Fibroblast of lung (primary cell): ENCODE data around the gene RUNX1. TPM values are rescaled to one million over a fixed set of nuclear protein-coding genes. Genes with fewer than 3 reads are reported as not detected.

Experiments used
- DNase-seq, 2 donors: peaks; one replicate each; pipeline versions ENCODE4 v3.0.0 to v3.0.0-alpha.2; 2010; ENCODE audit warnings: low read depth in 2 of 2
- H2AFZ ChIP-seq: 2 replicates; pipeline ENCODE4 v1.5.1; 2012; ENCODE audit warnings: low read length, control low read depth, inconsistent platforms
- H3K27ac ChIP-seq: 2 replicates; pipeline ENCODE4 v1.5.1; 2011; ENCODE audit warnings: low read length, control low read depth; ENCODE audit not compliant: insufficient read depth
- H3K27me3 ChIP-seq: 2 replicates; pipeline ENCODE4 v1.5.1; 2011; ENCODE audit warnings: mild to moderate bottlenecking, low read length; ENCODE audit not compliant: control insufficient read depth, insufficient read depth
- H3K36me3 ChIP-seq: 2 replicates; pipeline ENCODE4 v1.5.1; 2011; ENCODE audit warnings: low read length; ENCODE audit not compliant: control insufficient read depth, insufficient read depth
- H3K4me1 ChIP-seq: 2 replicates; pipeline ENCODE4 v1.5.1; 2011; ENCODE audit warnings: low read length; ENCODE audit not compliant: control insufficient read depth, insufficient read depth; ENCODE audit errors: extremely low read depth
- H3K4me2 ChIP-seq: 2 replicates; pipeline ENCODE4 v1.5.1; 2011; ENCODE audit warnings: low read length, control low read depth; ENCODE audit not compliant: insufficient read depth; ENCODE audit errors: extremely low read depth
- H3K4me3 ChIP-seq, 4 experiments: fragments of 200-600 bp in 1 of 4; sonication (generic) in 1 of 4; replicated peaks in 1 of 4; 2 replicates each; pipeline ENCODE4 v1.5.1; 2011 to 2016; ENCODE audit warnings: low read length in 4 of 4, low read depth in 3 of 4, mild to moderate bottlenecking in 3 of 4, control low read depth in 2 of 4, inconsistent platforms in 1 of 4, mixed read lengths in 1 of 4; ENCODE audit not compliant: insufficient read depth in 1 of 4; ENCODE audit errors: control extremely low read depth in 1 of 4
- H3K79me2 ChIP-seq: 2 replicates; pipeline ENCODE4 v1.5.1; 2012; ENCODE audit warnings: mild to moderate bottlenecking, low read length, inconsistent platforms; ENCODE audit not compliant: control insufficient read depth, insufficient read depth
- H3K9ac ChIP-seq: 2 replicates; pipeline ENCODE4 v1.5.1; 2011; ENCODE audit warnings: mild to moderate bottlenecking, low read length, control low read depth; ENCODE audit not compliant: insufficient read depth
- H3K9me3 ChIP-seq: 2 replicates; pipeline ENCODE4 v1.5.1; 2012; ENCODE audit warnings: low read depth, low read length; ENCODE audit not compliant: control insufficient read depth, insufficient read depth
- H4K20me1 ChIP-seq: 2 replicates; pipeline ENCODE4 v1.5.1; 2011; ENCODE audit warnings: low read length; ENCODE audit not compliant: control insufficient read depth, insufficient read depth; ENCODE audit errors: extremely low read depth
- EZH2 ChIP-seq: IDR thresholded peaks from 2 replicates; pipeline ENCODE4 v1.5.1; 2012; ENCODE audit warnings: low read length, control low read depth, mild to moderate bottlenecking; ENCODE audit errors: missing control alignments
- polyA plus RNA-seq, 2 donors: library from polyadenylated mRNA; depleted of rRNA in 1 of 2; stranded (reverse) in 1 of 2; unstranded in 1 of 2; fragments of >200 nt; gene quantifications; 2 replicates each; pipeline ENCODE4 v1.2.1, GENCODE V29; 2011 to 2012; ENCODE audit warnings: missing spikeins in 1 of 2
- total RNA-seq: library from RNA; depleted of rRNA; stranded (reverse); fragments of >200 nt; gene quantifications from 2 replicates; pipeline ENCODE4 v1.2.1, GENCODE V29; 2014
- TF ChIP-seq, protein P1 (sequence below), 2 donors: IDR thresholded peaks in 1 of 2; conservative IDR thresholded peaks in 1 of 2; 1 replicate in 1 of 2; 2 replicates in 1 of 2; pipeline ENCODE4 v1.5.1; 2011 to 2012; ENCODE audit warnings: low read length in 2 of 2, control low read depth in 1 of 2, inconsistent platforms in 1 of 2, low read depth in 1 of 2, mild to moderate bottlenecking in 1 of 2

RUNX1 gene
- total and polyA plus RNA-seq, 2 donors (not counting 1 experiment from before 2014, with no cell fraction given): 23.1 to 41.6 TPM

DNA sequence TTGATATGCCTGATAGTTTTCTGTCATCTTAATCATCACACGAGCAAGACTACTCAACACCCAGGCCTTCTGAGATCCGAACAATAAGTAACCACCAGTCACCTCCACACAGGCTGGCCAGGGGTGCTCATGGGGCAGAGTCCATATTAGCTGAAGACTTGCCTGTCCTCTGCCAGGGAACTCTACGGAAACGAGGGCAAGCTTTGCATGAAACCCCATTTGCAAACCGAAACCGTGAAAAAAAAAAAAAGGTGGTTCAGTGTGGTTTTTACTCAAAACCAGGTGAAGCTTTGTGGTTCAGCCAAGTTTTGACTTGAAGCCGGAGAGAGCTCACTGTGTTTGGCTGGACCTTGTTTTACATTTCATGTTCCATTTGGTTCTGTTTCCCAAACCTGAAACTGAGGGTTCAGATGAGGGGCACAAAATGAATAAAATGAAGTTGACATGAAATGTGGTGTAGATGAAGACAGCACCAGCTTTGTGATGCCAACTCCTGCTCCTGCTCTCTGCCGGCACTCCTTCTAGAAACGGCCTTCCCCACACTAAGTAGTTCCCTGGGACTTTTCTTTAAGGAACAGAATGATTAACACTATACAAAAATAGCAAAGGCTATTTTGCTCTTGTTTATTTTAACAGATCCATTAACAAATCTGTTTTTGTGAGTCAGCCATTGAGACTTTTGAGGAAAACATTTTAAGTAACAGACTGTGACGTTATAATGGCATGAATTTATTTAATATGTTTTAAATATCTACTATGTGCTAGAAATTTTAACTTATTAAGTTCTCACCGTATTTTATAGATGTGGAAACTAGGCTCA, 74.7 kb downstream of the RUNX1 start:
- TF ChIP-seq EZH2: no peak
- TF ChIP-seq, protein P1, sequence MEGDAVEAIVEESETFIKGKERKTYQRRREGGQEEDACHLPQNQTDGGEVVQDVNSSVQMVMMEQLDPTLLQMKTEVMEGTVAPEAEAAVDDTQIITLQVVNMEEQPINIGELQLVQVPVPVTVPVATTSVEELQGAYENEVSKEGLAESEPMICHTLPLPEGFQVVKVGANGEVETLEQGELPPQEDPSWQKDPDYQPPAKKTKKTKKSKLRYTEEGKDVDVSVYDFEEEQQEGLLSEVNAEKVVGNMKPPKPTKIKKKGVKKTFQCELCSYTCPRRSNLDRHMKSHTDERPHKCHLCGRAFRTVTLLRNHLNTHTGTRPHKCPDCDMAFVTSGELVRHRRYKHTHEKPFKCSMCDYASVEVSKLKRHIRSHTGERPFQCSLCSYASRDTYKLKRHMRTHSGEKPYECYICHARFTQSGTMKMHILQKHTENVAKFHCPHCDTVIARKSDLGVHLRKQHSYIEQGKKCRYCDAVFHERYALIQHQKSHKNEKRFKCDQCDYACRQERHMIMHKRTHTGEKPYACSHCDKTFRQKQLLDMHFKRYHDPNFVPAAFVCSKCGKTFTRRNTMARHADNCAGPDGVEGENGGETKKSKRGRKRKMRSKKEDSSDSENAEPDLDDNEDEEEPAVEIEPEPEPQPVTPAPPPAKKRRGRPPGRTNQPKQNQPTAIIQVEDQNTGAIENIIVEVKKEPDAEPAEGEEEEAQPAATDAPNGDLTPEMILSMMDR (conservative IDR thresholded peaks at IDR 0.05 in 1 of 2, IDR thresholded peaks at IDR 0.05 in 1 of 2; ENCODE audit: low read depth in 1 of 2, low read length in 2 of 2): no peak
- Histone ChIP-seq H3K27ac (no peak overlapping the region), H2AFZ (no peak overlapping the region), H3K4me1 (no peaks in the 10 kb centered on the region), H3K9ac (no peak overlapping the region), H3K9me3 (no peaks in the 10 kb centered on the region), H3K27me3 (no peaks in the 10 kb centered on the region), H4K20me1 (no peaks in the 10 kb centered on the region), H3K4me3 (no peak overlapping the region), H3K79me2 (no peaks in the 10 kb centered on the region), H3K36me3 (no peaks in the 10 kb centered on the region), H3K4me2 (no peak overlapping the region)
- peak in 1 of 2 donors; percentile 71 for DNase-seq

GRCh38 chr21:34973685-34974084, 75.4 kb downstream of the RUNX1 start:
- Histone ChIP-seq H3K27me3 (no peaks in the 10 kb centered on the region), H4K20me1 (no peaks in the 10 kb centered on the region), H3K4me2 (no peak overlapping the region), H3K9ac (no peak overlapping the region), H3K4me1 (no peaks in the 10 kb centered on the region), H3K36me3 (no peaks in the 10 kb centered on the region), H3K9me3 (no peaks in the 10 kb centered on the region), H3K79me2 (no peaks in the 10 kb centered on the region), H3K4me3 (no peak overlapping the region), H2AFZ (no peak overlapping the region), H3K27ac (no peak overlapping the region)
- TF ChIP-seq, protein P1 (conservative IDR thresholded peaks at IDR 0.05 in 1 of 2, IDR thresholded peaks at IDR 0.05 in 1 of 2; ENCODE audit: low read depth in 1 of 2, low read length in 2 of 2): no peak
- TF ChIP-seq EZH2: no peak
- DNase-seq: no peak

- H3K4me3 ChIP-seq: no peak overlapping the region
- H3K4me2 ChIP-seq: no peak overlapping the region
- H3K4me1 ChIP-seq: peaks cover 2% of the 10 kb centered on the region
- no peak for DNase-seq
- no peak overlapping the region for H3K9ac ChIP-seq
- TF ChIP-seq EZH2: no peak
- TF ChIP-seq, protein P1 (conservative IDR thresholded peaks at IDR 0.05 in 1 of 2, IDR thresholded peaks at IDR 0.05 in 1 of 2; ENCODE audit: low read depth in 1 of 2, low read length in 2 of 2): no peak
- H2AFZ ChIP-seq: no peak overlapping the region
- no peaks in the 10 kb centered on the region for H3K36me3 ChIP-seq
- no peaks in the 10 kb centered on the region for H3K9me3 ChIP-seq
- no peak overlapping the region for H3K27ac ChIP-seq
- H4K20me1 ChIP-seq: no peaks in the 10 kb centered on the region
- no peaks in the 10 kb centered on the region for H3K27me3 ChIP-seq
- H3K79me2 ChIP-seq: no peaks in the 10 kb centered on the region
These were observed 77.4 kb downstream of the RUNX1 start for GRCh38 chr21:34971656-34972055.
